Panc1 (cell line): Measurements from ENCODE around the gene SF3B5.

Experiments
- POLR2AphosphoS5 ChIP-seq: IDR thresholded peaks from 2 replicates; pipeline ENCODE4 v1.6.1; 2012; ENCODE audit warnings: mild to moderate bottlenecking, low read depth, low read length, moderate library complexity
- SIN3A ChIP-seq: IDR thresholded peaks from 2 replicates; pipeline ENCODE4 v1.6.1; 2012; ENCODE audit warnings: low read depth, mild to moderate bottlenecking, low read length, moderate library complexity, borderline replicate concordance; ENCODE audit not compliant: insufficient read depth
- TCF7L2 ChIP-seq: IDR thresholded peaks from 2 replicates; pipeline ENCODE4 v1.6.1; 2011; ENCODE audit warnings: mild to moderate bottlenecking, low read depth, low read length, inconsistent platforms
- TF ChIP-seq, protein P1 (sequence below): fragments of 450-650 bp; IDR thresholded peaks from 2 replicates; pipeline ENCODE4 v1.5.1; 2017; ENCODE audit warnings: mild to moderate bottlenecking
- TF ChIP-seq, protein P2 (sequence below), 2 experiments: IDR thresholded peaks; 2 replicates each; pipeline ENCODE4 v1.6.1; 2011 to 2012; ENCODE audit warnings: low read depth in 2 of 2, control low read depth in 1 of 2, low read length in 1 of 2, mild to moderate bottlenecking in 1 of 2, moderate library complexity in 1 of 2; ENCODE audit not compliant: insufficient read depth in 1 of 2

DNA sequence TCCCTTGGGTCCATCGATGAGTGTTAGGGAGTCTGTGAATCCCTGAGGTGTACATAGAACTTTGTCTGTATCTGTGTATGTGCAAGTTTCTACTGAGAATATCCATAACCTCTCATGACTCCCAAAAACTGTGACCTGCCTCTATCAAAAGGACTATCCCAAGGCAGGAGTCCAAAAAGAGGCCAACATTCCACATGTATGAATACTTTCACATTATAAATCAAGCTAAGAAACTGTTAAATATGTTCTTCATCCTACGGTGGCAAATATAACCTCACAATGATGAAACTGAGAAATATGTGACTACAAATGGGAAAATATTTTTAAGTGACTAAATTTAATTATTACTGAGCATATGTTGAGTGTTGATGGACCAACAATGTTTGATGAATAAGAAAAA is 38.8 kb upstream of the SF3B5 start:
- TF ChIP-seq, protein P1, sequence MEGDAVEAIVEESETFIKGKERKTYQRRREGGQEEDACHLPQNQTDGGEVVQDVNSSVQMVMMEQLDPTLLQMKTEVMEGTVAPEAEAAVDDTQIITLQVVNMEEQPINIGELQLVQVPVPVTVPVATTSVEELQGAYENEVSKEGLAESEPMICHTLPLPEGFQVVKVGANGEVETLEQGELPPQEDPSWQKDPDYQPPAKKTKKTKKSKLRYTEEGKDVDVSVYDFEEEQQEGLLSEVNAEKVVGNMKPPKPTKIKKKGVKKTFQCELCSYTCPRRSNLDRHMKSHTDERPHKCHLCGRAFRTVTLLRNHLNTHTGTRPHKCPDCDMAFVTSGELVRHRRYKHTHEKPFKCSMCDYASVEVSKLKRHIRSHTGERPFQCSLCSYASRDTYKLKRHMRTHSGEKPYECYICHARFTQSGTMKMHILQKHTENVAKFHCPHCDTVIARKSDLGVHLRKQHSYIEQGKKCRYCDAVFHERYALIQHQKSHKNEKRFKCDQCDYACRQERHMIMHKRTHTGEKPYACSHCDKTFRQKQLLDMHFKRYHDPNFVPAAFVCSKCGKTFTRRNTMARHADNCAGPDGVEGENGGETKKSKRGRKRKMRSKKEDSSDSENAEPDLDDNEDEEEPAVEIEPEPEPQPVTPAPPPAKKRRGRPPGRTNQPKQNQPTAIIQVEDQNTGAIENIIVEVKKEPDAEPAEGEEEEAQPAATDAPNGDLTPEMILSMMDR: no peak
- TF ChIP-seq POLR2AphosphoS5: no peak
- TF ChIP-seq, protein P2, sequence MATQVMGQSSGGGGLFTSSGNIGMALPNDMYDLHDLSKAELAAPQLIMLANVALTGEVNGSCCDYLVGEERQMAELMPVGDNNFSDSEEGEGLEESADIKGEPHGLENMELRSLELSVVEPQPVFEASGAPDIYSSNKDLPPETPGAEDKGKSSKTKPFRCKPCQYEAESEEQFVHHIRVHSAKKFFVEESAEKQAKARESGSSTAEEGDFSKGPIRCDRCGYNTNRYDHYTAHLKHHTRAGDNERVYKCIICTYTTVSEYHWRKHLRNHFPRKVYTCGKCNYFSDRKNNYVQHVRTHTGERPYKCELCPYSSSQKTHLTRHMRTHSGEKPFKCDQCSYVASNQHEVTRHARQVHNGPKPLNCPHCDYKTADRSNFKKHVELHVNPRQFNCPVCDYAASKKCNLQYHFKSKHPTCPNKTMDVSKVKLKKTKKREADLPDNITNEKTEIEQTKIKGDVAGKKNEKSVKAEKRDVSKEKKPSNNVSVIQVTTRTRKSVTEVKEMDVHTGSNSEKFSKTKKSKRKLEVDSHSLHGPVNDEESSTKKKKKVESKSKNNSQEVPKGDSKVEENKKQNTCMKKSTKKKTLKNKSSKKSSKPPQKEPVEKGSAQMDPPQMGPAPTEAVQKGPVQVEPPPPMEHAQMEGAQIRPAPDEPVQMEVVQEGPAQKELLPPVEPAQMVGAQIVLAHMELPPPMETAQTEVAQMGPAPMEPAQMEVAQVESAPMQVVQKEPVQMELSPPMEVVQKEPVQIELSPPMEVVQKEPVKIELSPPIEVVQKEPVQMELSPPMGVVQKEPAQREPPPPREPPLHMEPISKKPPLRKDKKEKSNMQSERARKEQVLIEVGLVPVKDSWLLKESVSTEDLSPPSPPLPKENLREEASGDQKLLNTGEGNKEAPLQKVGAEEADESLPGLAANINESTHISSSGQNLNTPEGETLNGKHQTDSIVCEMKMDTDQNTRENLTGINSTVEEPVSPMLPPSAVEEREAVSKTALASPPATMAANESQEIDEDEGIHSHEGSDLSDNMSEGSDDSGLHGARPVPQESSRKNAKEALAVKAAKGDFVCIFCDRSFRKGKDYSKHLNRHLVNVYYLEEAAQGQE (IDR thresholded peaks at IDR 0.05; ENCODE audit: insufficient read depth in 1 of 2, low read depth in 2 of 2, low read length in 1 of 2): no peak
- TF ChIP-seq SIN3A: no peak
- TF ChIP-seq TCF7L2: no peak
